GM19099 (cell line): ENCODE data around the gene LGALS7.

Source experiments
- POLR2A ChIP-seq: IDR thresholded peaks from 3 replicates; pipeline ENCODE4 v1.6.1; 2011; ENCODE audit warnings: low read depth; ENCODE audit not compliant: insufficient read length; ENCODE audit errors: extremely low read depth

The LGALS7 gene

DNA sequence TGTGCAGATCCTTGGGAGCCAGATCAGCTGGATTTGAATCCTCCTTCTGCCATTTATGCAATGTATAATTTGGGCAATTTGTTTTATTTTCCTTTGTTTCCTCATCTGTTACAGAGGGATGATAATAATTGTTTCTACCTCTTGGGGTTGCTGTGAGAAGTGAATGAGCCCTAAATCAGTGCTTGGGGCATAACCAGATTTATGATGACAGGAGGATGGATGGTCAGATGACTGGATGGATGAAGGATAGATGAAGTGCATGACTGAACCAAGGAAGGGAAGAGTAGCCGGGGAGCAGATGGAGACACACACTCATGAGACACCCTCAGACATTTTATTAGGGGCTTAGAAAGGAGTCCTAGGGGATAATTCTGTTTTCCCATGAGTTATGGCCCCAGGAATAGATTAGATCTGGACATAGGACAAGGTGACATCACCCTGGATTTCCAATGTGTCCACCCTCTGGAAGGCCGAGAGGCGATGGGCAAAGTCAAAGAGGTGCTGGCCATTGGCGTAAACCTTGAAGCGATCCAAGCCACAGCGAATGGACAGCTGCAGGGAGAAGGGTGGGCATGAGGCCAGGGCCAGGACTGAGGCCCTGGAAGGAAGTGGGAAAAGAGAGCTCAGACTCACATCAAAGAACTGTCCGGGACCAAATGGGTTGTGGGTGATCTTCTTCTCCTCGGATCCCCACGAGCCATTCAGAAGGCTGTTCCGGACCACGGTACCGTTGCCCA is 28.2 kb upstream of the LGALS7 start:
- no peak for TF ChIP-seq POLR2A

DNA sequence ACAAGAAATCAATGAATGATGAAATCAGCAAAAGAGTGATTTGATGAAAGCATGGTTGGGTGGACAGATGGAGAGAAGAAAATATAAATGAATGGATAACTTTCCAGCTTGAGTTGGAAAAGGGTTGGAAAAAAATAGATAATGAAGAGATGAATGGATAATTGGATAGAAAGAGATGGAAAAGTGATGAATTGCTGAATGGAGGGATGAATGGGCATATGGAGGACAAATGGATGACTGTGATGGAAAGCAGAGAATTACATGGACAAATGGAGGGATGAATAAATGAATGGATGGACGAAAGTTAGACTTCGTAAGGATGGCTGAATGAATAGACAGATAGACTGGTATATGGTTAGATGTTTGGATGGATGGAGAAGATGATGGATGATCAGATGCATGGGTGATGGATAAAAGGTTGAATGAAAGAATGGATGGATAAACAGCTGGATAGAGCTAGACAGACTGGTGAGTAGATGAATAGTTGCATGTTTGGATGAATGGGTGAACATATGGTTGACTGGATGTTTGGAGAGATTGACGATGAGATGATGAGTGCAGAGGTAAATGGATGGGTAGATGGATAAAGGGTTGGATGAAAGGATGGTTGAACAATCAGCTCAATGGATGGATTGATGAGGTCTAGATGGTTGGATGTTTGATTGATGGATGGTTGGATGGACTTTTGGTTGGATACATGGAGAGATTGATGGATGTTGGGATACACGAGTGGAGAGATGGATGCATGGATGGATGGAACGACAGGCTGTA is 27.4 kb upstream of the LGALS7 start:
- no peak for TF ChIP-seq POLR2A

- TF ChIP-seq POLR2A = no peak
Observed at GRCh38 chr19:38799104-38799503, 25.8 kb upstream of the LGALS7 start.

DNA sequence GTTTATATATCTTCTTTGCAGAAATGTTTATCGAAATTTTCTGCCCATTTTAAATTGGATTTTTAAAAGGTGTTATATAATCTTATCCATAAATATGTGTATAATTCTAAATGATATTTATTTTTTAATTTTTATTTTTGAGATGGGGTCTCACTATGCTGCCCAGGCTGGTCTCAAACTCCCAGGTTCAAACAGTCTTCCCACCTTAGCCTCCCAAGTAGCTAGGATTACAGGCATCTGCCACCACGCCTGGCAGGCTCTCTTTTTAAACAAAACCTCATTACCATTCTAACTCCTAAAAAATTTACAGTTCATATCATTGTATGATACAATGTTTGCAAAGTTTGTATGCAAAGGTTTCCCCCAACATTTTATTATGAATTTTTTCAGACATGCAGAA is 22.8 kb upstream of the LGALS7 start:
- no peak for TF ChIP-seq POLR2A

DNA sequence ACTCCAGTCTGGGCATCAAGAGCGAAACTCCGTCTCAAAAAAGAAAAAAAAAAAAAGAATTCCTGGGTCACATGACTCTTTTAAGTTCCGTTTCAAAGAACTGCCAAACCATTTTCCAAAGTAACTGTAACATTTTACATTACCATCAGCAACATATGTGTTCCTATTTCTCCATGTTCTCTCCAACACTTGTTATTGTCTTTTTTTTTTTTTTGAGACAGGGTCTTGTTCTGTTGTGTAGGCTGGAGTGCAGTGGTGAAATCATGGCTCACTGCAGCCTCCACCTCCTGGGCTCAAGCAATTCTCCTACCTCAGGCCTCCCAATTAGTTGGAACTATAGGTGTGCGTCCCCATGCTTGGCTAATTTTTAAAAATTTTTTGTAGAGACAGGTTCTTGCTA is 22.2 kb upstream of the LGALS7 start:
- no peak for TF ChIP-seq POLR2A

DNA sequence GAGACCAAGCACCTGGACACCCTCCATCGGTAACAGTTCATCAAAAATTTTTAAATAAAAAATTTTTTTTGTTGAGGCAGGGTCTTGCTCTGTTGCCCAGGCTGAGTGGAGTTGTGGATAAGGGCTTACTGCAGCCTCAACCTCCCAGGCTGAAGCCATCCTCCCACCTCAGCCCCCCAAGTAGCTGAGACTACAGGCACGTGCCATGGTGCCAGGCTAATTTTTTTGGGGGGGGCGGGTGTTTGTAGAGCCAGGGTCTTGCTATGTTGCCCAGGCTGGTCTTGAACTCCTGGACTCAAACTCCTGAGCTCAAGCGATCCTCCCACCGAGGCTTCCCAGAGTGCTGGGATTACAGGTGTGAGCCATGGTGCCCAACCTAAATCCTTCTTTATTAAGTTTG is 20.4 kb upstream of the LGALS7 start:
- TF ChIP-seq POLR2A = no peak

DNA sequence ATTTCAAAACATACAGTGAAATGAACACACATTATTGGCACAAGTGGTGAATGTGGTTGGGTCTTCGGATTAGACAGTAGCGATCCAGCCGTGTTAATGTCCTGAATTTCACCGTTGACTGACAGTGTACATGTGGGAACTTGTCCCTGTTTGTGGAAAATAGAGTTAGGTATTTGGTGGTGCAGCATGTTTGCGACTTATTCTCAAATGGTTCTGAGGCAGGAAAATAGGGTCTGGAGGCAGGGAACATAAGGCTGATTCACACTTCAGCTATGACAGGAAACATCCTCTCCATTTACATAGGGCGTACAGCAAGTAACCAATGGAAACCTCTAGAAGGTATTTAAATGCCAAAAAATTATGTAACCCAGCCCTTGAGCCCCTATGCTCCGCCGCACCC is 19.9 kb upstream of the LGALS7 start:
- TF ChIP-seq POLR2A = no peak

DNA sequence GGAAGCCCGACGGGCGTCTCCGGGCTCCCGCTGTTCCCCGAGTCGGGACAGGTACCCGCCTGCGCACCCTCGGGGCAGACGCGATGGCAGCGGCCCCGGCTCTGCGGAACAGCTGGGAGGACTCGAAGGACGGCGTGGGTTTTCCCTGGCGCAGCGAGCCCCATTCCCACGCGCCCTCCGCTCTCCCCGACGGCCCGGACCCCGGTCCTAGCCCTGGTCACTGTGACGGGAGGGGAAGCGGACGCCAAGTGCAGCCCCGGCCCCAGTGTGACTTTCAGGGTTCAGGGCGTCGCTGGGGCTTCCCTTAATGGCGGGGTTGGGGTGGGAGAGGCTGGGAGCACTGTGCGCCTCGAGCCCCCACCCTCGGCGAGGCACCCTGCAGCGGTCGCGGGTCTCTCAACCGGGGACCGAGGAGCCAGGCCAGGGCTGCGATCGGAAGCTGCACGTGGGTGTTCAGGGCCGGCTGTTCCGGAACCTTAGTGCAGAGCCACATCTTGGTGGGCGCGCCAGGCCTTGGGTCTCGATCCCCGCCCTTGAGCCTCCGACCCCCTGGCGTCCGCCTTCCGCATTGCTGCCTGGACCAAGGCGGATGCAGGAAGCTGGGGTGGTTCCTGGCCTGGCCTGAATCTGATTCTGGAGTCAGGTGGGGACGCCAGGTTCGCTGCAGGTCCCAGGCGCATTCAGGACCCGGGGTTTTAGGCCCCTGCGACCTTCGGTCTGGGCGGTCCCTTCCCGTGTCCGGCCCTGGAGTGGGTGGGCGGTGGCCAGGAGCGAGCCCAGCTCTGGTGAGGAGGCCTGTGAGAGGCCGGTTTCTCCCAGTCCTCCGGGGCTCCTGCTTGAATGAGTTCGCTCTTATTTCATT is 19.2 kb upstream of the LGALS7 start:
- TF ChIP-seq POLR2A = no peak

DNA sequence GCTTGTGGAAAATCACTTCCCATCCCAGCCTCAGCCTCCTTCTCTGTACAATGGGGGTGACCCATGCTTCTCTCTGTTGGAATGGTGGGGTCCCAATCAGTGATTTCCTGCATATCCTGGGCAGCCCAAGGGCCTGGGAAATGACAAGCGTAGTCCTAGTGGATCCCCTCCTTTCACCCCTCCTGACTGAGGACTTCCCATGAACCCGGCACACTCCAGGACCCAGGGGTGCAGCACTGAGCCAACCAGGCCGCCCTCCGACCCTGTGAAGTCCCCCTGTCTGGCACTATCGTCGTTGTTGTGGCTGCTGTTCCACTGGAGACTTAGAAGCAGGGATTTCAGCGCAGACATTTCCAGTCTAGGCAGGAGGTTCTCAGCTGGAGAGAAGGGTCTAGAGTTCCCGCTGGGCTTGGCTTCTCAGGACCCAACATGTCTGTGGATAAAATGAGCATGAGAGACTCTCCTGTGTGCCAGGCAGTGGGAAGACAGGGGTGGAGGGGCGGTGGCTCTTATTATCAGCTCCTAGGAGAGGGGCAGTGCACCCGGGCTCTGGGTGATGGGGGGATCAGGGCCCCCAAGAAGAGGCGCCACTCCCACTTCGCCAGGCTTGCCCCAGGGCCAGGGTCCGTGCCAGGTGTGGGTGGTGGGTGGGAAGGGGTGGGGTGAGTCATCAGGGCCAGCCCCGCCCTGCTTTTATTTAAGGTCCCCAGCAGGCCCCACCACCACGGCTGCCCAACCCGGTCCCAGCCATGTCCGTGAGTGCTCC is 15.3 kb upstream of the LGALS7 start, which contains the start of gene LGALS7B:
LGALS7B (plus strand) TSS at position 723 of the 766 bp plus-strand sequence; CDS start at position 750, 27 bp downstream.
- TF ChIP-seq POLR2A = no peak

GRCh38 chr19:38786572-38787265 is 13.4 kb upstream of the LGALS7 start:
- TF ChIP-seq POLR2A = no peak

DNA sequence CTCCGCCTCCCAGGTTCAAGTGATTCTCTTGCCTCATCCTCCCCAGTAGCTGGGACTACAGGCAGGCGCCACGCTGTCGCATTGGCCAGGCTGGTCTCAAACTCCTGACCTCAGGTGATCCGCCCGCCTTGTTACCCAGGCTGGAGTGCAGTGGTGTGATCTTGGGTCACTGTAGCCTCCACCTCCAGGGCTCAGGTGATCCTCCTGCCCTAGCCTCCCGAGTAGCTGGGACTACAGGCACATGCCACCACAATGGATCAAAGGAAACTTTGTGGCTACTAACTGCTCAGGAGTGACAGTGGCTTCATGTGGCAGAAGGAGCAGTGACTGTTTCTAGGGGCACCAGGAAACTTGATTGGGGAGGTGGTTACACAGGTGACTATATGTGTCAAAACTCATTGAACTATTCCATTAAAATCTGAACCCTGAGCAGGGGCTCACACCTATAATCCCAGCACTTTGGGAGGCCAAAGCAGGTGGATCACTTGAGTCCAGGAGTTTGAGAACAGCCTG is 11.9 kb upstream of the LGALS7 start:
- no peak for TF ChIP-seq POLR2A

- no peak for TF ChIP-seq POLR2A
Observed at GRCh38 chr19:38784224-38784623, 10.9 kb upstream of the LGALS7 start.

DNA sequence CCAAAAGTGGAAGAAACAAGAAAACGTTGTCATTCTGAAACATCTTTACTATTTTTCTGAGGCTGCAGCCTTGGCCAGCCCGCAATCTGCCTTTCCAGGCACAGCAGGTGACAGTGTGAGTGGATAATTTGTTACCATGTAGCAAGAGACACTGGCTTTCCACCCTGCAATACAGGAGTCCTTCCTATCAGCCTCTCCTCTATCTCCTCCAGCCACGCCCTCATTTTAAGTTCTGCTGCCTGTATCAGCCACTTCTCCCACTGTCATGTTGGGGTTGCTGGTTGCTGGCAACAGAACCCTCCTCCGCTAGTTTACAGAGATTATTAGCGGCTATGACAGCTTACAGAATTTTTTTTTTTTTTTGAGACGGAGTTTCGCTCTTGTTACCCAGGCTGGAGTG is 7.7 kb upstream of the LGALS7 start:
- no peak for TF ChIP-seq POLR2A

- no peak for TF ChIP-seq POLR2A
Observed at GRCh38 chr19:38780443-38780842, 7.1 kb upstream of the LGALS7 start.
